Medulla oblongata (tissue), 1 donor: ENCODE measurements around the gene RAD51B.

ENCODE experiments used
- DNase-seq: peaks from one replicate; pipeline ENCODE4 v3.0.0-alpha.2; 2015; ENCODE audit errors: extremely low spot score

The RAD51B gene

GRCh38 chr14:68522510-68523325 is 703.1 kb downstream of the RAD51B start:
- no peak for DNase-seq

DNA sequence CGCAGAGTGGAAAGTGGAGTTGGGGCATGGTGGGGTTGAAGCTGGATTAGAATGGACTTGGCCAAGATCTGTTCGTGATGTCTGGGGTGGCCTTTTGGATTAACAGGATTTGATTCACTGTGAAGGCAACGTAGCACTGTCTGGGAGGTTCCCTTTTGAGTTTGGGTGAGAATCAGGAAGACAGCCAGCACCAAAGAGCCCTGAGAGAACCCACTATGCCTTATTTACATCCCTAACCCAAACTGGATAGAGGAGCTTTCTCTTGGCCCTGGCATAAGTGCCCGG is 703.7 kb downstream of the RAD51B start:
- no peak for DNase-seq

- no peak for DNase-seq
Observed at GRCh38 chr14:68523989-68524725, 704.6 kb downstream of the RAD51B start.

GRCh38 chr14:68525516-68525915 is 705.9 kb downstream of the RAD51B start:
- DNase-seq, result no peak

DNA sequence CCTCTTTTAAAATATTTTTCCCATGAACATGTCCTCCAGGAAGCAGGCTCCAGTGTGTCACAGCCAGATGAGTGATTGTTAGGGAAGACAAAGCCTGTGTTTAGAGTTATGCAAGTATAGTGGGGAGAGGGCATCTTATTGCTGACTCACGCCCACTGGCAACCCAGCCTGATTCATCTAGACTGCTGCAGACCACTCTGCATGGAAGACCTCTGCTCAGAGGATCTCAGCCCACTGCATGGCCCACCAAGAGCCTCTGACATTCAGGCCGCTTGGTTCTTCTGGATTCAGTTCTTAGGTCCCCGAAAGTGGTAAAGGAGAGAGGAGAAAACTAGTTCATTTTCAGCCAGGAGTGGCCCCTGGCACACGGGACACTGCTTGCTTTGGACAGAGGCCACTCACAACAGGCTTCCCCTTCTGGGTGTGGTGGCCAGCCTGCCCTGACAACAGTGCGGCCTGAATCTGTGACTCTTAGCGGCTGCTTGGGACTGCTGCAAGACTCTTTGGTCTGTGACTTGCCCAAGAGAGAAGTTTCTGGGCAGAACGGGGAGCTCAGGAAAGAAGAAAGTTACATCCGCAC is 707.0 kb downstream of the RAD51B start:
- peak; percentile 7 for DNase-seq

- peak; percentile 6 for DNase-seq
Observed at GRCh38 chr14:68527329-68527851, 707.8 kb downstream of the RAD51B start.

DNA sequence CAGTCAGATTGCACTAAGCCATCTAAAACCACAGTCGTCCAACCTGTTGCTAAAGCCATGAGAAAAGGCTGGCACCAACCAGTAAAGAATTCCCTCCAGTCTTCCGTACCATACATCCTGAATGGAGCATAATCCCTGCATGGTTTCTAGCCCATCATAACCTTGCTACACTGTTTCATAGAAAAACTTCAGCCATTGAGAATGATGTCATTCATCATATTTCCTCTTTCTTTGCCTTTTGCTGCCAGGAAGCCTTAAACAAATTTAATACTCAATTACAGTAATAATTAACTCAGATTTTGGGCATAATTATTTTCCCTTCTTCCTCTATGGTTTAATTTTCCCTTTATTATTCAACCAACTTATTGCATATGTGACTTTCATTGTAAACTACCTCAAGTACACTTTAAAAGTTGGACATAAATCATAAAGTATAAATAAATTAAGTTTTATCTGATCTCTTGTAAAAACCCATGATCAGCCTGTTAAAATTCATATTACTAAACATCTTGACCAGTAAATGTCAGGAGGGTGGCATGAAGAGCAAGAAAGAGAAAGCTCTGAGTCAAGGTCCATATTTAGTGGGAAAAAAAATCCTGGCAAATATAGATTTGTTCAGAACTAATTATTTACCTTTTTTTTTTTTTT is 708.6 kb downstream of the RAD51B start:
- DNase-seq, result no peak

DNA sequence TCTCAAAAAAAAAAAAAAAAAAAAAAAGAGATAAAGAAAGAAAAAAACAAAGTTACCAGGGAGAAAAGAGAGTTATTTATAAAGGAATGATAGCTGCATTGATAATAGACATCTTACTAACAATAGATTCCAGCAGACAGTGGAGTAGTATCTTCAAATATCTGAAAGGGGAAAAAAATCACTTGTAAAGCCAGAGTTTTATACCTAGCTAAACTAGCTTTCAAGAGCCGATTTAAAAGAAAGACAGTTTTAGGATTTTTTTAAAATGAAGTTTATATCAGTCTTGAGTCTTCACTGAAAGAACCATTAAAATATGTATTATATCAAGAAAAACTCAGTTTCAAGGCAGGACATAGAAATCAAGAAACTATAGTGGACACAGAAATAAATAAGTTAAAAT is 710.9 kb downstream of the RAD51B start:
- no peak for DNase-seq

GRCh38 chr14:68532496-68532895 is 712.9 kb downstream of the RAD51B start:
- no peak for DNase-seq

DNA sequence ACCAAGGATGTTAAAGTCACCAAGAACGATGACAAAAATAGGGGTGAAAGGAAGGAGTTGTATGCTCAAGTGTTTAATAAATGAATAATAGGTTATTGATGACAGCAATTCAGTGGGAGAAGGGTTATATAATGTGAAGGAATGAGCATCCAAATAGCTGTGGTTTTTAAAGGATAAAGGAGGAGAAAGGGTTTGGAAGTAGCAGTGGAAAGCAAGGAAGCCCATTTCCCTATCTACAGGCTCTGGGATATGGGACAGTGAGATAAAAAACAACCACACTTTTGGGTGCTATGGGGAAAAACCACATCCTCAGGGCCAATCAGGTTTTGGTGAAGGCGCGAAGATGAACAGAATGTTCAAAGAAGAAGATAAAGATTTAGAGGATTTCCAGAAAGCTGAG is 714.7 kb downstream of the RAD51B start:
- no peak for DNase-seq

DNA sequence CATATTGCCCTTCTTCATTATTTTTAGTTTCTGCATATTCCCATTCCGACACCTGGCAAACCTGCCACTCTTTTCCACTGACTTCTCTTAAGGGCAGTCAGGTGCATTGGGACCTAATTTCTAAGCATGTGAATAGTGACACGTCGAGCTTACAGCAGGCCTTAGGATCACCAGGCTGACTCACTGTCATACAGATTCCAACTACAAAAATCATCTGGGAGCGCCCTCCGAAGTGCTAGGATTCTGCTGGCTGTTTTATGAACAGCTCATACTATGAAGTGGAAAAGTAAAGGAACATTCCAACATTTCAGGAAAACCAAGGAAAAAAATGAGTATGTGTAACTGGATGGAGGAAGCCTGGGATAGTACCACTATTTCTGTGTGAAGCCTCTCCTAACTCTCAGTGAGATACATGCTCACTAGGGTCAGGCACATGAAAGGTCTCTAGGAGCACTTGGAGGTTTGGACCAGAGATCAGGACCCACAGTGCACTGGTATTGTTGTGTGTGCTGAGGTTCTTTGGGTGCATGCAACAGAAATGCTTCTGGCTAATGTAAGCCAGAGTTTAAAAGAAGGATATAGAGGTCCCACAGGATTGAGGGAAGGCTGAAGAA is 715.9 kb downstream of the RAD51B start:
- DNase-seq, result no peak

GRCh38 chr14:68536018-68536410 is 716.4 kb downstream of the RAD51B start:
- no peak for DNase-seq

DNA sequence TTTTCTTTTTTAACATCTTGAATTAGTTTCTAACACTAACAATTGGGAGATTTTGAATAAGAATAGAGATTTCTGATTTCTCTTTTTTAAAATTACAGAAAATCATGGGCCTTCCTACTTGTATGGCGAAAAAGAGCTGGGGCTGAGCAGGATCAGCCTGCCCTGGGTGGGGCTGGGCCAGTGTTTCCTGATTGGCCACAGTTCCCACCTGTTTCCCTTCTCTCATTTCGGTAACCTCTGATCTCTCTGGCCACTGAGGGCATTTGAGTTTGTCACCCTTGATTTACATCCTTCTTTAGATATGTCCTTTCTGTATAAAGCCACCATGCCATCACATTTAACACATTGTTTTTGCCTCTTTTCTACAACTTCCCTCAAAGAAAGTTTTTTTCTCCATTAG is 719.1 kb downstream of the RAD51B start:
- no peak for DNase-seq

DNA sequence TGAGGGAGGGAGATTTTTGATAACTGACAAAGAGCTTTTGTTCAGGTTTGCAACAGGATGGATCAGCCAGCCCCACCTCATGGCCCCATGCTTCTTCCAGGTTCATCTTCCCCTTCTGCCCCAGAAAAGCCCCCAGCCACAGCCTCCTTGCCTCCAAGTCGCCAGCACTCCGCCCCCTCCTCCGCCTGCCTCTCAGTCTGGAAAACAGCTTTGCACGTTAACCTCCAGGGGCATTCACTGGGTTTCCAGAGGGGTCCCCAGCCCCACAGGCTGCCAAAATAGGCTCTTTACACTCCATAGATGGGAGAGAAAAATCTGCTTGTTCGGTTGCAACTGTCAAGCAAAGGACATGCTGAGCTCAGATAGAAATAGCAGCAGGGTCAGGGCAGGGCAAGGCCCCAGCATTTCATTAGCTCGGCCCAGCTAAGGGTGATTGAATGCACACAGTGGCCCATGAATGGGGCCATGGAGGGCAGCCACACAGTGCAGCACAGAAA is 719.7 kb downstream of the RAD51B start:
- peak; percentile 66 for DNase-seq

DNA sequence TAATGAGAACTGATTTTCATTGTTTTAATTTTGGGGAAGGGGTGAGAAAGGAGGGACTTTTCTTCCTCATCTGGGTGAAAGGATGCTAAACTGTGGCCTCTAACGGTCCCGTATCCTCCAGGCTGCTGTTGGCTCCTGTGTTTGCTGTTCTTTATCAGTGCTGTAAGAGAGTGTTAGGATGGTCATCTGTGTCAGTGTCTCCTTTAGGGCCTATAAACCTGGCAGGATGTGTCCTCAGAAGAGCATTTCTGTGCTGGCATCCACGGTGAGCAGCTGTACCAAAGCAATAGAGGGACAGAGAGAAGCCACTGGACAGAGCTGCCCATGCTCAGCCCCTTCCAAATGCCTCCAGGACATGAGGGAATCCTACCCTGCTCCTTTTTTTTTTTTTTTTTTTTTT is 720.2 kb downstream of the RAD51B start:
- DNase-seq, result no peak

GRCh38 chr14:68541178-68541896 is 721.8 kb downstream of the RAD51B start:
- DNase-seq, result no peak

- no peak for DNase-seq
Observed at GRCh38 chr14:68542346-68542745, 722.8 kb downstream of the RAD51B start.

GRCh38 chr14:68543516-68543915 is 723.9 kb downstream of the RAD51B start:
- no peak for DNase-seq

GRCh38 chr14:68544081-68544892 is 724.7 kb downstream of the RAD51B start:
- peak; percentile 63 for DNase-seq

DNA sequence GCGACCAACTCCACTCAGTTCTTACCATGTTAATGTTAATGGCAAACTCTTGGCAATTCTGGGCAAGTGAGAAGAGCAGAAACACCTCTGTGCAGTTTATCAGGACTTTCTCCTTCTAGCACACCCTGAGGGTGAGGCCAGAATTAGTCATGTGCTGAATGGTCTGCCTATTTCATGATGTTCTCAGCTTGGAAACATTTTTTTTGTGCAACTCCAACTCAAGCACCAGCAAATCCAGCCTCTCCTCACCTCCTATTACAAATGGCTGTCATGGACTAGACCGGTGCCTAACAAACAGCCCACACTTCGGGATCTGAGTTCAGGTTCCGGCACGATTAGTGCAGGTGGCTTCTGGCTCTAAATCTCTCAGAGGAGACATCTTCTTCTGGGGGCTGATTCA is 727.3 kb downstream of the RAD51B start:
- DNase-seq, result no peak
